Chondrocyte (in vitro differentiated cells): ENCODE results near the gene MYO7A. TPM values are rescaled to one million over a fixed set of nuclear protein-coding genes. Genes with fewer than 3 reads are reported as not detected.
A peak's percentile ranks its signal among the peaks of the same experiment; 100 is the strongest.

Experiments
- DNase-seq: peaks from one replicate; pipeline ENCODE4 v3.0.0; 2021; ENCODE audit warnings: mixed read lengths, low spot score
- H3K27ac Mint-ChIP-seq: one replicate; pipeline ENCODE4 v1.8.0; 2021; ENCODE audit warnings: mild to moderate bottlenecking, moderate library complexity, mixed read lengths; ENCODE audit not compliant: unreplicated experiment
- H3K27me3 Mint-ChIP-seq: 2 replicates; pipeline ENCODE4 v1.8.0; 2021; ENCODE audit warnings: low read depth, mixed read lengths
- H3K36me3 Mint-ChIP-seq: 2 replicates; pipeline ENCODE4 v1.8.0; 2021; ENCODE audit warnings: low read depth, mixed read lengths
- H3K4me1 Mint-ChIP-seq: 2 replicates; pipeline ENCODE4 v1.8.0; 2021; ENCODE audit warnings: low read depth, mild to moderate bottlenecking, mixed read lengths
- H3K4me3 Mint-ChIP-seq: one replicate; pipeline ENCODE4 v1.8.0; 2021; ENCODE audit warnings: mild to moderate bottlenecking, moderate library complexity, mixed read lengths; ENCODE audit not compliant: unreplicated experiment
- H3K9me3 Mint-ChIP-seq: 2 replicates; pipeline ENCODE4 v1.8.0; 2021; ENCODE audit warnings: low read depth, mixed read lengths
- CTCF ChIP-seq: fragments of 200-600 bp; sonication (generic); IDR thresholded peaks from 2 replicates; pipeline ENCODE4 v1.5.0; 2021; ENCODE audit warnings: antibody characterized with exemption, mild to moderate bottlenecking, moderate library complexity
- total RNA-seq: library from RNA; stranded (reverse); gene quantifications from 3 replicates; pipeline ENCODE4 v1.2.1, GENCODE V29; 2021

MYO7A gene
- total RNA-seq, 1 donor from 2014 or later: not detected

- Mint-ChIP-seq H3K4me1 (peaks cover 3% of the 10 kb centered on the region), H3K27me3 (peaks cover 4% of the 10 kb centered on the region), H3K9me3 (no peaks in the 10 kb centered on the region), H3K27ac (no peak overlapping the region), H3K36me3 (no peaks in the 10 kb centered on the region), H3K4me3 (no peak overlapping the region)
- peak; percentile 50 for TF ChIP-seq CTCF
- no peak for DNase-seq
Measured at GRCh38 chr11:77188633-77189491, 60.8 kb downstream of the MYO7A start.

- TF ChIP-seq CTCF: no peak
- Mint-ChIP-seq H3K9me3 (no peaks in the 10 kb centered on the region), H3K27ac (no peak overlapping the region), H3K4me1 (peaks cover 3% of the 10 kb centered on the region), H3K36me3 (no peaks in the 10 kb centered on the region), H3K27me3 (peaks cover 4% of the 10 kb centered on the region), H3K4me3 (no peak overlapping the region)
- DNase-seq: no peak
Measured at GRCh38 chr11:77189588-77190210, 61.7 kb downstream of the MYO7A start.

- Mint-ChIP-seq H3K9me3 (no peaks in the 10 kb centered on the region), H3K27me3 (peaks cover under 1% of the 10 kb centered on the region), H3K4me1 (peaks cover 3% of the 10 kb centered on the region), H3K27ac (no peak overlapping the region), H3K4me3 (no peak overlapping the region), H3K36me3 (no peaks in the 10 kb centered on the region)
- no peak for TF ChIP-seq CTCF
- no peak for DNase-seq
Measured at GRCh38 chr11:77190331-77191075, 62.5 kb downstream of the MYO7A start.

- DNase-seq: no peak
- Mint-ChIP-seq H3K27me3 (no peaks in the 10 kb centered on the region), H3K9me3 (no peaks in the 10 kb centered on the region), H3K36me3 (no peaks in the 10 kb centered on the region), H3K4me3 (peak overlapping the region; percentile 56), H3K27ac (no peak overlapping the region), H3K4me1 (peaks cover 3% of the 10 kb centered on the region)
- TF ChIP-seq CTCF: no peak
Measured at GRCh38 chr11:77191429-77191822, 63.4 kb downstream of the MYO7A start.

- Mint-ChIP-seq H3K4me3 (peak overlapping the region; percentile 56), H3K9me3 (no peaks in the 10 kb centered on the region), H3K36me3 (no peaks in the 10 kb centered on the region), H3K27ac (no peak overlapping the region), H3K27me3 (no peaks in the 10 kb centered on the region), H3K4me1 (peaks cover 3% of the 10 kb centered on the region)
- no peak for DNase-seq
- peak; percentile 77 for TF ChIP-seq CTCF
Measured at GRCh38 chr11:77191823-77192495, 63.9 kb downstream of the MYO7A start.
